LNCAP (cell line): Measurements from ENCODE around the gene CEP112.

Experiments
- CTCF ChIP-seq: fragments of 450-650 bp; IDR thresholded peaks from 2 replicates; pipeline ENCODE4 v1.5.1; 2017; ENCODE audit warnings: mild to moderate bottlenecking

Gene CEP112

GRCh38 chr17:65994114-65994513, 197.8 kb downstream of the CEP112 start:
- TF ChIP-seq CTCF: no peak

- TF ChIP-seq CTCF: no peak
These were observed 201.3 kb downstream of the CEP112 start for GRCh38 chr17:65990593-65990992.

GRCh38 chr17:65988451-65988850, 203.5 kb downstream of the CEP112 start:
- no peak for TF ChIP-seq CTCF

GRCh38 chr17:65987988-65988387, 203.9 kb downstream of the CEP112 start:
- peak; percentile 82 for TF ChIP-seq CTCF

GRCh38 chr17:65985571-65985970, 206.4 kb downstream of the CEP112 start:
- TF ChIP-seq CTCF: no peak

- no peak for TF ChIP-seq CTCF
These were observed 207.6 kb downstream of the CEP112 start for GRCh38 chr17:65984299-65984698.

- no peak for TF ChIP-seq CTCF
These were observed 213.1 kb downstream of the CEP112 start for GRCh38 chr17:65978871-65979270.

- TF ChIP-seq CTCF: no peak
These were observed 214.9 kb downstream of the CEP112 start for GRCh38 chr17:65977041-65977440.
